Liver (tissue), 3 donors: ENCODE data around the gene C10orf71.

Experiments
- CTCF ChIP-seq: fragments of 150-350 bp; IDR thresholded peaks from 2 replicates; pipeline ENCODE4 v1.5.1; 2017; ENCODE audit warnings: improper control_type of control experiment, low read depth, low read length; ENCODE audit not compliant: missing input control
- FOXA1 ChIP-seq: IDR thresholded peaks from 2 replicates; pipeline ENCODE4 v1.6.1; 2016; ENCODE audit warnings: antibody characterized with exemption
- GABPA ChIP-seq, 2 donors: IDR thresholded peaks in 1 of 2; conservative IDR thresholded peaks in 1 of 2; 2 replicates each; pipeline ENCODE4 v1.6.1; 2016; ENCODE audit warnings: antibody characterized with exemption in 2 of 2, mild to moderate bottlenecking in 1 of 2, moderate library complexity in 1 of 2
- RAD21 ChIP-seq, 2 donors: IDR thresholded peaks; 2 replicates each; pipeline ENCODE4 v1.6.1; 2016; ENCODE audit warnings: antibody characterized with exemption in 2 of 2, mild to moderate bottlenecking in 2 of 2
- TF ChIP-seq, protein P1 (sequence below): IDR thresholded peaks from 2 replicates; pipeline ENCODE4 v1.6.1; 2016; ENCODE audit warnings: antibody characterized with exemption, mild to moderate bottlenecking
- donor health status: healthy.
- donor health status: healthy.

- no peak for TF ChIP-seq CTCF
- TF ChIP-seq, protein P1, sequence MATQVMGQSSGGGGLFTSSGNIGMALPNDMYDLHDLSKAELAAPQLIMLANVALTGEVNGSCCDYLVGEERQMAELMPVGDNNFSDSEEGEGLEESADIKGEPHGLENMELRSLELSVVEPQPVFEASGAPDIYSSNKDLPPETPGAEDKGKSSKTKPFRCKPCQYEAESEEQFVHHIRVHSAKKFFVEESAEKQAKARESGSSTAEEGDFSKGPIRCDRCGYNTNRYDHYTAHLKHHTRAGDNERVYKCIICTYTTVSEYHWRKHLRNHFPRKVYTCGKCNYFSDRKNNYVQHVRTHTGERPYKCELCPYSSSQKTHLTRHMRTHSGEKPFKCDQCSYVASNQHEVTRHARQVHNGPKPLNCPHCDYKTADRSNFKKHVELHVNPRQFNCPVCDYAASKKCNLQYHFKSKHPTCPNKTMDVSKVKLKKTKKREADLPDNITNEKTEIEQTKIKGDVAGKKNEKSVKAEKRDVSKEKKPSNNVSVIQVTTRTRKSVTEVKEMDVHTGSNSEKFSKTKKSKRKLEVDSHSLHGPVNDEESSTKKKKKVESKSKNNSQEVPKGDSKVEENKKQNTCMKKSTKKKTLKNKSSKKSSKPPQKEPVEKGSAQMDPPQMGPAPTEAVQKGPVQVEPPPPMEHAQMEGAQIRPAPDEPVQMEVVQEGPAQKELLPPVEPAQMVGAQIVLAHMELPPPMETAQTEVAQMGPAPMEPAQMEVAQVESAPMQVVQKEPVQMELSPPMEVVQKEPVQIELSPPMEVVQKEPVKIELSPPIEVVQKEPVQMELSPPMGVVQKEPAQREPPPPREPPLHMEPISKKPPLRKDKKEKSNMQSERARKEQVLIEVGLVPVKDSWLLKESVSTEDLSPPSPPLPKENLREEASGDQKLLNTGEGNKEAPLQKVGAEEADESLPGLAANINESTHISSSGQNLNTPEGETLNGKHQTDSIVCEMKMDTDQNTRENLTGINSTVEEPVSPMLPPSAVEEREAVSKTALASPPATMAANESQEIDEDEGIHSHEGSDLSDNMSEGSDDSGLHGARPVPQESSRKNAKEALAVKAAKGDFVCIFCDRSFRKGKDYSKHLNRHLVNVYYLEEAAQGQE, result no peak
- no peak for TF ChIP-seq GABPA (IDR thresholded peaks at IDR 0.05 in 1 of 2, conservative IDR thresholded peaks at IDR 0.05 in 1 of 2)
- TF ChIP-seq FOXA1, result no peak
- TF ChIP-seq RAD21 (IDR thresholded peaks at IDR 0.05), result no peak
Observed at GRCh38 chr10:49314806-49315205, 15.8 kb downstream of the C10orf71 start.
